Spleen (tissue), 11 donors: Measurements from ENCODE around the gene ARID5B. TPM values are rescaled to one million over a fixed set of nuclear protein-coding genes. Genes with fewer than 3 reads are reported as not detected.

Source experiments
- DNase-seq: peaks from one replicate; pipeline ENCODE4 v3.0.0-alpha.2; 2020
- H3K27ac ChIP-seq, 8 donors: fragments of 200-600 bp; sonication (generic) in 7 of 8; 1 replicate in 4 of 8; 2 replicates in 4 of 8; pipeline versions ENCODE4 v1.5.0 to v1.8.0; 2016 to 2021; ENCODE audit warnings: inconsistent platforms in 4 of 8, mild to moderate bottlenecking in 4 of 8, moderate library complexity in 1 of 8
- H3K27me3 ChIP-seq, 7 donors: fragments of 200-600 bp; sonication (generic) in 6 of 7; replicated peaks in 1 of 7; 1 replicate in 4 of 7; 2 replicates in 3 of 7; pipeline versions ENCODE4 v1.5.0 to v1.8.0; 2016 to 2021; ENCODE audit warnings: inconsistent platforms in 3 of 7, mild to moderate bottlenecking in 1 of 7
- H3K36me3 ChIP-seq, 6 donors: fragments of 200-600 bp; sonication (generic) in 5 of 6; 1 replicate in 4 of 6; 2 replicates in 2 of 6; pipeline versions ENCODE4 v1.5.0 to v1.8.0; 2016 to 2021; ENCODE audit warnings: inconsistent platforms in 2 of 6
- H3K4me1 ChIP-seq, 6 donors: fragments of 200-600 bp; sonication (generic) in 5 of 6; 1 replicate in 3 of 6; 2 replicates in 3 of 6; pipeline versions ENCODE4 v1.5.0 to v1.8.0; 2016 to 2021; ENCODE audit warnings: inconsistent platforms in 3 of 6
- H3K4me3 ChIP-seq, 8 donors: fragments of 200-600 bp; sonication (generic) in 7 of 8; 1 replicate in 4 of 8; 2 replicates in 4 of 8; pipeline versions ENCODE4 v1.5.0 to v1.8.0; 2016 to 2021; ENCODE audit warnings: inconsistent platforms in 4 of 8, mild to moderate bottlenecking in 4 of 8, moderate library complexity in 2 of 8
- H3K9me3 ChIP-seq, 8 donors: fragments of 200-600 bp; sonication (generic) in 7 of 8; 1 replicate in 4 of 8; 2 replicates in 4 of 8; pipeline versions ENCODE4 v1.5.0 to v1.8.0; 2016 to 2021; ENCODE audit warnings: inconsistent platforms in 4 of 8
- CTCF ChIP-seq, 11 experiments: fragments of 200-600 bp in 7 of 11; fragments of 450-650 bp in 4 of 11; sonication (generic) in 4 of 11; IDR thresholded peaks in 8 of 11; conservative IDR thresholded peaks in 3 of 11; 1 replicate in 7 of 11; 2 replicates in 4 of 11; pipeline versions ENCODE4 v1.4.0 to v1.8.0; 2016 to 2021; ENCODE audit warnings: antibody characterized with exemption in 11 of 11, inconsistent platforms in 4 of 11, mild to moderate bottlenecking in 1 of 11
- POLR2A ChIP-seq, 3 donors: fragments of 450-650 bp; IDR thresholded peaks; one replicate each; pipeline ENCODE4 v1.5.1; 2017; ENCODE audit warnings: antibody characterized with exemption in 3 of 3, mild to moderate bottlenecking in 1 of 3
- POLR2AphosphoS5 ChIP-seq, 3 donors: sonication (generic); formaldehyde crosslinking; IDR thresholded peaks; one replicate each; pipeline ENCODE4 v1.5.1; 2017; ENCODE audit warnings: antibody characterized with exemption in 3 of 3
- WGBS, 5 donors: extraction: QIAGEN DNeasy Blood & Tissue Kit in 3 of 5; methylation state at CpG; one replicate each; pipeline versions ENCODE4 v1.1.5 to v1.1.7; 2013 to 2018; 5-methylcytosine and 5-hydroxymethylcytosine counted together
- intact Hi-C: fragments of 100-400 bp; cut with DNase I; formaldehyde crosslinking; loops from one replicate; pipeline ENCODE4 v1.15.0; 2023; ENCODE audit warnings: low total_unique reads
- polyA plus RNA-seq, 3 donors: library from polyadenylated mRNA; stranded (reverse); fragments of 200-250 nt; gene quantifications; one replicate each; pipeline ENCODE4 v1.2.1, GENCODE V29; 2013
- total RNA-seq, 7 donors: library from RNA; depleted of rRNA in 3 of 7; stranded (reverse); fragments of >200 nt in 3 of 7; fragmentation: NEBNext Ultra II Directional in 4 of 7; extraction: Animal tissue kit (Norgen Biotek cat#: 25700) in 4 of 7; gene quantifications; one replicate each; pipeline versions ENCODE4 v1.1.0 to v1.2.1, GENCODE V29; 2016 to 2021
- donor health status: healthy with polysubstance abuse.
- donor health status: DM: no; HTN: no; CAD: no; lungs with moderate emphysema.
- donor health status: DM: no; HTN: no; CAD: no.
- donor health status: Bipolar disorder and iron deficiency.
- donor health status: healthy.
- donor health status: DM: no; HTN: no; CAD: no.
- donor health status: DM: yes; HTN: yes; CAD: no.

Gene ARID5B
- total and polyA plus RNA-seq, 10 donors: 5.6 to 70.7 (median 46.2) TPM

- H3K4me1 ChIP-seq: peaks cover 36 to 99% (median 68%) of the 10 kb centered on the region in 6 donors
- no peaks in the 10 kb centered on the region for H3K36me3 ChIP-seq
- peak overlapping the region in 1 of 8 donors; percentile 19 for H3K4me3 ChIP-seq
- 1 to 2% (median 2%) methylated on average over 9 of the region's 9 CpGs for WGBS, 5 donors
- TF ChIP-seq POLR2AphosphoS5 (IDR thresholded peaks at IDR 0.05) (peak in 1 of 3 donors; percentile 58), CTCF (IDR thresholded peaks at IDR 0.05 in 8 of 11, conservative IDR thresholded peaks at IDR 0.05 in 3 of 11) (peak; percentile 62 to 82 (median 78)), POLR2A (IDR thresholded peaks at IDR 0.05) (no peak)
- peak; percentile 86 for DNase-seq
- intact Hi-C loops: loop anchor here (5.0 kb wide), 1 partner anchor 209 kb away; no protein-coding TSS in a partner anchor
- H3K27me3 ChIP-seq: no peaks in the 10 kb centered on the region
- H3K27ac ChIP-seq: peak overlapping the region in 7 of 8 donors; percentile 55 to 74 (median 66)
- H3K9me3 ChIP-seq: no peaks in the 10 kb centered on the region
These were observed 137.2 kb downstream of the ARID5B start for GRCh38 chr10:62038609-62039190.

- H3K27me3 ChIP-seq: no peaks in the 10 kb centered on the region
- H3K9me3 ChIP-seq: no peaks in the 10 kb centered on the region
- intact Hi-C loops: loop anchor here (5.0 kb wide), 1 partner anchor 207 kb away; no protein-coding TSS in a partner anchor
- TF ChIP-seq POLR2A (IDR thresholded peaks at IDR 0.05) (no peak), CTCF (IDR thresholded peaks at IDR 0.05 in 8 of 11, conservative IDR thresholded peaks at IDR 0.05 in 3 of 11) (no peak), POLR2AphosphoS5 (IDR thresholded peaks at IDR 0.05) (no peak)
- H3K27ac ChIP-seq: peak overlapping the region in 6 of 8 donors; percentile 28 to 74 (median 68)
- 53 to 72% (median 56%) methylated on average over 1 of the region's 1 CpG for WGBS, 5 donors
- H3K4me3 ChIP-seq: no peak overlapping the region
- no peaks in the 10 kb centered on the region for H3K36me3 ChIP-seq
- no peak for DNase-seq
- H3K4me1 ChIP-seq: peaks cover 49 to 99% (median 78%) of the 10 kb centered on the region in 6 donors
These were observed 138.5 kb downstream of the ARID5B start for GRCh38 chr10:62039954-62040353.

GRCh38 chr10:62040881-62041280 lies 139.4 kb downstream of the ARID5B start:
- DNase-seq: no peak
- H3K9me3 ChIP-seq: no peaks in the 10 kb centered on the region
- TF ChIP-seq POLR2AphosphoS5 (IDR thresholded peaks at IDR 0.05): no peak
- TF ChIP-seq POLR2A (IDR thresholded peaks at IDR 0.05): no peak
- TF ChIP-seq CTCF (IDR thresholded peaks at IDR 0.05 in 8 of 11, conservative IDR thresholded peaks at IDR 0.05 in 3 of 11): no peak
- no peak overlapping the region for H3K4me3 ChIP-seq
- WGBS, 5 donors: 67 to 85% (median 72%) methylated on average over 4 of the region's 4 CpGs
- intact Hi-C loops: no loop called here
- peak overlapping the region in 5 of 8 donors; percentile 51 to 86 (median 64) for H3K27ac ChIP-seq
- H3K4me1 ChIP-seq: peaks cover 52 to 100% (median 86%) of the 10 kb centered on the region in 6 donors
- no peaks in the 10 kb centered on the region for H3K36me3 ChIP-seq
- no peaks in the 10 kb centered on the region for H3K27me3 ChIP-seq

- no peaks in the 10 kb centered on the region for H3K9me3 ChIP-seq
- peak overlapping the region; percentile 23 to 90 (median 86) for H3K27ac ChIP-seq
- WGBS, 5 donors: 38 to 56% (median 44%) methylated on average over 4 of the region's 4 CpGs
These were observed 142.0 kb downstream of the ARID5B start for GRCh38 chr10:62043421-62044021.

More at GRCh38 chr10:62043421-62044021, 142.0 kb downstream of the ARID5B start:
- no peak for TF ChIP-seq POLR2A (IDR thresholded peaks at IDR 0.05)
- no peak for TF ChIP-seq CTCF (IDR thresholded peaks at IDR 0.05 in 8 of 11, conservative IDR thresholded peaks at IDR 0.05 in 3 of 11)
- no peak for TF ChIP-seq POLR2AphosphoS5 (IDR thresholded peaks at IDR 0.05)
- Histone ChIP-seq H3K27me3 (no peaks in the 10 kb centered on the region), H3K36me3 (no peaks in the 10 kb centered on the region), H3K4me3 (no peak overlapping the region), H3K4me1 (peaks cover 62 to 100% (median 95%) of the 10 kb centered on the region in 6 donors)
- intact Hi-C loops: no loop called here
- DNase-seq: no peak
